HL-60 (cell line): ENCODE results near the gene TANGO6.

ENCODE experiments used
- DNase-seq, 2 experiments: peaks; one replicate each; pipeline ENCODE4 v3.0.0-alpha.2; 2010 to 2020; ENCODE audit warnings: low read depth in 1 of 2, low spot score in 1 of 2
- H3K27ac ChIP-seq: fragments of 250-450 bp; sonication (Bioruptor Pico); replicated peaks from 2 replicates; pipeline ENCODE4 v1.5.1; 2020; ENCODE audit warnings: mild to moderate bottlenecking, moderate library complexity
- H3K27me3 ChIP-seq: fragments of 250-450 bp; sonication (Bioruptor Pico); 2 replicates; pipeline ENCODE4 v1.5.1; 2021; ENCODE audit warnings: mild to moderate bottlenecking, moderate library complexity; ENCODE audit not compliant: insufficient read depth, poor library complexity, severe bottlenecking
- H3K4me3 ChIP-seq: replicated peaks from 2 replicates; pipeline ENCODE4 v1.5.1; 2011; ENCODE audit warnings: mild to moderate bottlenecking, control low read depth, low read length; ENCODE audit not compliant: insufficient read depth
- GABPA ChIP-seq: IDR thresholded peaks from 2 replicates; pipeline ENCODE4 v1.6.1; 2012; ENCODE audit warnings: low read depth
- POLR2AphosphoS5 ChIP-seq: IDR thresholded peaks from 2 replicates; pipeline ENCODE4 v1.6.1; 2012; ENCODE audit warnings: low read depth
- SPI1 ChIP-seq: IDR thresholded peaks from 2 replicates; pipeline ENCODE4 v1.6.1; 2012; ENCODE audit warnings: low read depth, mild to moderate bottlenecking, borderline replicate concordance
- TF ChIP-seq, protein P1 (sequence below): IDR thresholded peaks from one replicate; pipeline ENCODE4 v1.5.1; 2011; ENCODE audit warnings: low read length, control low read depth, inconsistent platforms; ENCODE audit not compliant: insufficient read depth
- TF ChIP-seq, protein P2 (sequence below): IDR thresholded peaks from 2 replicates; pipeline ENCODE4 v1.6.1; 2012; ENCODE audit warnings: low read depth; ENCODE audit not compliant: insufficient replicate concordance

The TANGO6 gene

DNA sequence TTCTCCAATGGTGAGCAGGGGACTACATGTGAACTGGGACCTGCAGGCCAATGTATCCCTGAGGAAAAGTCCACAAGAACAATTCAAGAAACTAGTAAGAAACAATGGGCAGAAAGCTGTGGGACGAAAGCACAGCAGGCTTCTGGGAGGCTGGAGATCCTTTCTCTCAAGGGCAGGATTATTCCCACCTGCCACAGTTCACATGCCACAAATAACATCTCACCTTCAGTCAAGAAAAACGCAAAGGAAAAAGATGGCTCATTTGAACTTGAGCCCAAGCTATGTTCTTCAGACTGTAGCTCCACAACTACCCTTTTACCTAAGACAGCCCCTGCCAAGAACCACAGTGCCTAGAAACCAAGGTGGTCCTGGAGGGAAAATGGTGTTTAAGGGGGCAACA is 275.1 kb downstream of the TANGO6 start:
- no peak overlapping the region for H3K4me3 ChIP-seq
- TF ChIP-seq POLR2AphosphoS5 (no peak), SPI1 (no peak), GABPA (no peak)
- TF ChIP-seq, protein P1, sequence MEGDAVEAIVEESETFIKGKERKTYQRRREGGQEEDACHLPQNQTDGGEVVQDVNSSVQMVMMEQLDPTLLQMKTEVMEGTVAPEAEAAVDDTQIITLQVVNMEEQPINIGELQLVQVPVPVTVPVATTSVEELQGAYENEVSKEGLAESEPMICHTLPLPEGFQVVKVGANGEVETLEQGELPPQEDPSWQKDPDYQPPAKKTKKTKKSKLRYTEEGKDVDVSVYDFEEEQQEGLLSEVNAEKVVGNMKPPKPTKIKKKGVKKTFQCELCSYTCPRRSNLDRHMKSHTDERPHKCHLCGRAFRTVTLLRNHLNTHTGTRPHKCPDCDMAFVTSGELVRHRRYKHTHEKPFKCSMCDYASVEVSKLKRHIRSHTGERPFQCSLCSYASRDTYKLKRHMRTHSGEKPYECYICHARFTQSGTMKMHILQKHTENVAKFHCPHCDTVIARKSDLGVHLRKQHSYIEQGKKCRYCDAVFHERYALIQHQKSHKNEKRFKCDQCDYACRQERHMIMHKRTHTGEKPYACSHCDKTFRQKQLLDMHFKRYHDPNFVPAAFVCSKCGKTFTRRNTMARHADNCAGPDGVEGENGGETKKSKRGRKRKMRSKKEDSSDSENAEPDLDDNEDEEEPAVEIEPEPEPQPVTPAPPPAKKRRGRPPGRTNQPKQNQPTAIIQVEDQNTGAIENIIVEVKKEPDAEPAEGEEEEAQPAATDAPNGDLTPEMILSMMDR: no peak
- TF ChIP-seq, protein P2, sequence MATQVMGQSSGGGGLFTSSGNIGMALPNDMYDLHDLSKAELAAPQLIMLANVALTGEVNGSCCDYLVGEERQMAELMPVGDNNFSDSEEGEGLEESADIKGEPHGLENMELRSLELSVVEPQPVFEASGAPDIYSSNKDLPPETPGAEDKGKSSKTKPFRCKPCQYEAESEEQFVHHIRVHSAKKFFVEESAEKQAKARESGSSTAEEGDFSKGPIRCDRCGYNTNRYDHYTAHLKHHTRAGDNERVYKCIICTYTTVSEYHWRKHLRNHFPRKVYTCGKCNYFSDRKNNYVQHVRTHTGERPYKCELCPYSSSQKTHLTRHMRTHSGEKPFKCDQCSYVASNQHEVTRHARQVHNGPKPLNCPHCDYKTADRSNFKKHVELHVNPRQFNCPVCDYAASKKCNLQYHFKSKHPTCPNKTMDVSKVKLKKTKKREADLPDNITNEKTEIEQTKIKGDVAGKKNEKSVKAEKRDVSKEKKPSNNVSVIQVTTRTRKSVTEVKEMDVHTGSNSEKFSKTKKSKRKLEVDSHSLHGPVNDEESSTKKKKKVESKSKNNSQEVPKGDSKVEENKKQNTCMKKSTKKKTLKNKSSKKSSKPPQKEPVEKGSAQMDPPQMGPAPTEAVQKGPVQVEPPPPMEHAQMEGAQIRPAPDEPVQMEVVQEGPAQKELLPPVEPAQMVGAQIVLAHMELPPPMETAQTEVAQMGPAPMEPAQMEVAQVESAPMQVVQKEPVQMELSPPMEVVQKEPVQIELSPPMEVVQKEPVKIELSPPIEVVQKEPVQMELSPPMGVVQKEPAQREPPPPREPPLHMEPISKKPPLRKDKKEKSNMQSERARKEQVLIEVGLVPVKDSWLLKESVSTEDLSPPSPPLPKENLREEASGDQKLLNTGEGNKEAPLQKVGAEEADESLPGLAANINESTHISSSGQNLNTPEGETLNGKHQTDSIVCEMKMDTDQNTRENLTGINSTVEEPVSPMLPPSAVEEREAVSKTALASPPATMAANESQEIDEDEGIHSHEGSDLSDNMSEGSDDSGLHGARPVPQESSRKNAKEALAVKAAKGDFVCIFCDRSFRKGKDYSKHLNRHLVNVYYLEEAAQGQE: no peak
- no peaks in the 10 kb centered on the region for H3K27me3 ChIP-seq
- DNase-seq: no peak
- no peak overlapping the region for H3K27ac ChIP-seq

DNA sequence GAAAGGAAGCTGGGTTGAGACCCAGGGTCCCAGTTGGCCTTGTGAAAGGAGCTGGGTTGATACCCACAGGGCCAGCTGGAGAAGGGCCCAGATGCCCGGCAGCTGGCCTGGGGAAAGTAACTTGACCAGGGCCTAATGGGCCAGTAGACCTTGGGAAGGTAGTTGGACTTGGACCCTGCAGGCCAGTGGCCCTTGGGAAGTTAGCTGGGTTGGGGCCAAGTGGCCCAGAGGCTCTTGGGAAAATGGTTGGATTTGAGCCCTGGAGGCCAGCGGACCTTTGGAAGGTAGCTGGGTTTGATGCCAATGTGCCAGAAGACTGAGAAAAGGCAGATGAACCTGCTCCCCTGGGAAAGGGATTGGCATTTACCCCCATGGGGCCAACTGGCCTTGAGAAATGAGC is 275.7 kb downstream of the TANGO6 start:
- no peak overlapping the region for H3K27ac ChIP-seq
- DNase-seq: no peak
- no peaks in the 10 kb centered on the region for H3K27me3 ChIP-seq
- TF ChIP-seq, protein P2: no peak
- TF ChIP-seq SPI1 (no peak), GABPA (no peak), POLR2AphosphoS5 (no peak)
- TF ChIP-seq, protein P1: no peak
- no peak overlapping the region for H3K4me3 ChIP-seq

DNA sequence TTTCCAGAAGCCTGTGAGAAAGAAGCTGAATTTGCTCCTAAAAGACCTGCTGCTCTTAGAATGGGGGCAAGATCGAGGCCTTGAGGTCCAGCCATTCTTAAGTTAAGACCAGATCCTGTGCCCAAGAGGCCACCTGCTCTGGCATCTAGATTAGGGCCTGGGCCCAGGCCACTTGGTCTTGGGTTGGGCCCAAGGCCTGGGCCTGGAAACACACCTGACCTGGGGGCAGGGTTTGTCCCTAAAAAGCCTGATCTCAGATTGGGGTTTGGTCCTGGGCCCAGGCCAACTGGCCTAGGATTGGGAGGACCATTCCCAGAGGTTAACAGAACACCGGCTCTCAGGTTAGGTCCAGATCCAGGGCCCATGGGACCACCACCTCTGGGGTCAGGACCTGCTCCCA is 276.2 kb downstream of the TANGO6 start:
- H3K27ac ChIP-seq: no peak overlapping the region
- no peak overlapping the region for H3K4me3 ChIP-seq
- no peak for DNase-seq
- no peaks in the 10 kb centered on the region for H3K27me3 ChIP-seq
- TF ChIP-seq, protein P2: no peak
- TF ChIP-seq SPI1 (no peak), GABPA (no peak), POLR2AphosphoS5 (no peak)
- TF ChIP-seq, protein P1: no peak
